ENCODE results near the gene C22orf15. TPM values are rescaled to one million over a fixed set of nuclear protein-coding genes. Genes with fewer than 3 reads are reported as not detected.

The C22orf15 gene
- total RNA-seq, 1 experiment from 2014 or later: 0.81 TPM

- H2BK12ac ChIP-seq (ENCODE audit: insufficient read length, low read depth, low read length): no peak overlapping the region
- peaks cover under 1% of the 10 kb centered on the region; the same call in 1 of the 2 replicates for H3K27me3 Mint-ChIP-seq (ENCODE audit: low read depth)
- H3K79me2 ChIP-seq (ENCODE audit: insufficient read depth, low read length): no peaks in the 10 kb centered on the region
- H3K56ac ChIP-seq (ENCODE audit: insufficient read length, low read depth, low read length): no peak overlapping the region
- no peak overlapping the region for H2BK120ac ChIP-seq (ENCODE audit: low read depth, low read length, poor library complexity, severe bottlenecking)
- H4K91ac ChIP-seq (ENCODE audit: insufficient read length, low read depth, low read length): no peak overlapping the region
- no peak overlapping the region for H3K27ac ChIP-seq (ENCODE audit: insufficient read length, low read depth, low read length)
- peak overlapping the region; percentile 74 to 85 for H3K4me3 Mint-ChIP-seq
- H3K9me3 ChIP-seq (ENCODE audit: control insufficient read depth, low read depth, low read length): no peaks in the 10 kb centered on the region
- peak overlapping the region; percentile 58 to 93 (median 87); a peak in 4 of 7 replicates for H3K27ac Mint-ChIP-seq
- H3K14ac ChIP-seq (ENCODE audit: insufficient read depth, low read length): peak overlapping the region; percentile 74
- H2AK5ac ChIP-seq (ENCODE audit: insufficient read length, low read length): no peak overlapping the region
- no peaks in the 10 kb centered on the region; a peak in 1 of 5 replicates for H3K9me3 Mint-ChIP-seq
- H2AFZ ChIP-seq (ENCODE audit: low read length): no peak overlapping the region
- H3K23ac ChIP-seq (ENCODE audit: insufficient read length, low read depth, low read length): no peak overlapping the region
- no peak overlapping the region for H2BK15ac ChIP-seq (ENCODE audit: low read depth, low read length)
- TF ChIP-seq CTCF (conservative IDR thresholded peaks at IDR 0.05): no peak
- H3K4me2 ChIP-seq (ENCODE audit: insufficient read depth, insufficient read length, low read length): peak overlapping the region; percentile 13
- no peaks in the 10 kb centered on the region for H3K4me1 ChIP-seq (ENCODE audit: insufficient read depth, low read length)
- H3K36me3 Mint-ChIP-seq (ENCODE audit: insufficient read depth in 1 of 3, low read depth in 3 of 3): peaks cover 8 to 22% (median 16%) of the 10 kb centered on the region in 3 experiments
- H3K4me1 Mint-ChIP-seq: peaks cover 0 to 6% of the 10 kb centered on the region in 2 experiments; a peak in 2 of 4 replicates
- no peak overlapping the region for H4K5ac ChIP-seq (ENCODE audit: insufficient read length, low read depth, low read length)
- no CpG with 5 or more reads among the region's 84 CpGs for WGBS (ENCODE audit: extremely low coverage, insufficient read length, low lambda C conversion rate)
- no peak overlapping the region for H3K4ac ChIP-seq (ENCODE audit: low read depth, low read length)
- no peaks in the 10 kb centered on the region for H3K27me3 ChIP-seq (ENCODE audit: insufficient read depth, low read length)
- H3K9ac ChIP-seq (ENCODE audit: extremely low read depth, insufficient read length, low read length): peak overlapping the region; percentile 67
- H3K23me2 ChIP-seq (ENCODE audit: insufficient read length, low read depth, low read length, poor library complexity, severe bottlenecking): peaks cover 3% of the 10 kb centered on the region
- H3K18ac ChIP-seq (ENCODE audit: insufficient read length, low read depth, low read length): peak overlapping the region; percentile 84
- no peaks in the 10 kb centered on the region for H4K20me1 ChIP-seq (ENCODE audit: control insufficient read depth, insufficient read depth, insufficient read length)
- no peak overlapping the region for H2BK5ac ChIP-seq (ENCODE audit: insufficient read length, low read length)
- H3T11ph ChIP-seq (ENCODE audit: low read length): no peak overlapping the region
- no peak overlapping the region for H4K8ac ChIP-seq (replicated peaks; ENCODE audit: insufficient read length, low read depth, low read length)
- H3K79me1 ChIP-seq (ENCODE audit: insufficient read depth, low read depth, low read length, poor library complexity, severe bottlenecking): no peaks in the 10 kb centered on the region
- H2BK20ac ChIP-seq (ENCODE audit: low read depth, low read length, poor library complexity, severe bottlenecking): no peak overlapping the region
- DNase-seq: peak; percentile 91
Measured at GRCh38 chr22:23716811-23717801, 45.7 kb upstream of the C22orf15 start.
